Endothelial cell of umbilical vein (primary cell): ENCODE measurements around the gene ZNF808.

Experiments
- CTCF ChIP-seq, 2 donors: IDR thresholded peaks; 1 replicate in 1 of 2; 2 replicates in 1 of 2; pipeline ENCODE4 v1.5.1; 2011; ENCODE audit warnings: low read length in 2 of 2, mild to moderate bottlenecking in 2 of 2, moderate library complexity in 2 of 2, control low read depth in 1 of 2, inconsistent platforms in 1 of 2, low read depth in 1 of 2; ENCODE audit not compliant: insufficient read depth in 1 of 2; ENCODE audit errors: extremely low read depth in 1 of 2
- EZH2 ChIP-seq: IDR thresholded peaks from 2 replicates; pipeline ENCODE4 v1.6.1; 2012; ENCODE audit warnings: borderline replicate concordance, low read depth, mild to moderate bottlenecking, moderate library complexity, low read length, inconsistent platforms; ENCODE audit not compliant: severe bottlenecking
- GATA2 ChIP-seq: IDR thresholded peaks from 2 replicates; pipeline ENCODE4 v1.7.0; 2011; ENCODE audit warnings: low read depth, mild to moderate bottlenecking, moderate library complexity, mixed read lengths, low read length; ENCODE audit not compliant: insufficient read length, insufficient read depth
- JUN ChIP-seq: IDR thresholded peaks from 2 replicates; pipeline ENCODE4 v1.6.1; 2011; ENCODE audit warnings: borderline replicate concordance, low read depth; ENCODE audit not compliant: insufficient read length, insufficient read depth
- MYC ChIP-seq: IDR thresholded peaks from one replicate; pipeline ENCODE4 v1.6.1; 2011; ENCODE audit warnings: mild to moderate bottlenecking, low read depth, low read length
- POLR2A ChIP-seq: IDR thresholded peaks from 2 replicates; pipeline ENCODE4 v1.6.1; 2012; ENCODE audit warnings: low read depth, mild to moderate bottlenecking, control low read depth, low read length
- POLR2AphosphoS5 ChIP-seq: IDR thresholded peaks from 2 replicates; pipeline ENCODE4 v1.6.1; 2012; ENCODE audit warnings: low read depth, mild to moderate bottlenecking, control low read depth, low read length, moderate library complexity; ENCODE audit not compliant: insufficient read depth

DNA sequence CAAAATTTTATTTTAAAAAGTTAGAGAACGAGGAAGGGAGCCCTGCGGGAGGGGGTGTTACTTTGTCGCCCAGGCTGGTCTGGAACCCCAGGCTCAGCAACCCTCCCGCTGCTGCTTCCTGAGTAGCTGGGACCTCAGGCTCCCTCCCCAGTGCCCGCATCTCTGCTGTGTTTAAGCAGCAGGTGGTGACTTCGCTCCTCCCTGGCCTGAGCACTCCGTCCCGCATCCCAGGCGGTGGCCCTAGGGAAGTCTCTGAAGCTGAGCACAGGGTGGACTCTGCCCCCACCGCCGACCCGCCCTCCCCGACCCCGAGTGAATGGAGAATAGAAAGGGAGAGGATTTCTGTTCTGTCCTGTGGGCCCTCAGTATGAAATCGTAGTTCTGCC, 73.2 kb downstream of the ZNF808 start:
- no peak for TF ChIP-seq POLR2AphosphoS5
- TF ChIP-seq GATA2: no peak
- TF ChIP-seq POLR2A: no peak
- TF ChIP-seq CTCF (IDR thresholded peaks at IDR 0.05; ENCODE audit: extremely low read depth in 1 of 2, insufficient read depth in 1 of 2, low read depth in 1 of 2, low read length in 2 of 2): no peak
- TF ChIP-seq EZH2: no peak
- TF ChIP-seq JUN: no peak
- TF ChIP-seq MYC: no peak
